Measurements from ENCODE around the gene CPOX. TPM values are rescaled to one million over a fixed set of nuclear protein-coding genes. Genes with fewer than 3 reads are reported as not detected.

The CPOX gene
- total RNA-seq, 2 experiments from 2014 or later: 40.5 to 45.3 TPM

DNA sequence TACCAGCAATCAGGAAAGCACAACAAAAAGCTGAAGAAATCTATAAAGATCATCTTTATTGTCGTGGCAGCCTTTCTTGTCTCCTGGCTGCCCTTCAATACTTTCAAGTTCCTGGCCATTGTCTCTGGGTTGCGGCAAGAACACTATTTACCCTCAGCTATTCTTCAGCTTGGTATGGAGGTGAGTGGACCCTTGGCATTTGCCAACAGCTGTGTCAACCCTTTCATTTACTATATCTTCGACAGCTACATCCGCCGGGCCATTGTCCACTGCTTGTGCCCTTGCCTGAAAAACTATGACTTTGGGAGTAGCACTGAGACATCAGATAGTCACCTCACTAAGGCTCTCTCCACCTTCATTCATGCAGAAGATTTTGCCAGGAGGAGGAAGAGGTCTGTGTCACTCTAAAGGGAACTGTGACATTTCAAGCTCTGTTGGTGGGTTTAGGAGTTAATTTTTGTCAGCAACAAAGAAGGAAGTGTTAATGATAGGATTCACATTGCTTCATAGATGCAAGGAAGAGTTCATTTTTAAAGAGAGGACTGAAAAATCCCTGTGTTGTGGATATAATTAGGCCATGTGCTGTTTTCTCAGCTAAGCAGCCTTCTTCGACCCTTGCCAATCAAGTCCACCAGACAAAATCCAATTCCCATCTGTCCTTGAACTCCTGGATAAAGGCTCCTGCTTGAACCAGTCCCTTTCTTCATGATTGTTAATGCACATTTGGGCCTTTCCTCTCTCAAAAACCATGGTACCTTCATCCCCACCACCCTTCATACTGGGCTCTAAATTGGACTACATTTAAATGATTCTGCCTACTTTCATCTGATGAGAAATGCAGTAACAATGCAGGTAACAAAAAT lies 60.5 kb downstream of the CPOX start:
- no peaks in the 10 kb centered on the region for H3K27me3 Mint-ChIP-seq
- ATAC-seq (no peak), DNase-seq (no peak)
- H3K4me3 Mint-ChIP-seq: peak overlapping the region; percentile 54
- CTCF ChIA-PET: interaction anchor here (0.7 to 1.9 kb wide), 7 partner anchors 7 to 63 kb away, joined by 3 to 7 read pairs (median 4); partner anchors contain the start of gene CLDND1
- POLR2A ChIA-PET: interaction anchor here (0.8 to 13.1 kb wide), 6 partner anchors 9 to 32 kb away, joined by 3 to 204 read pairs (median 5); partner anchors contain the start of gene CLDND1
- peaks cover 39% of the 10 kb centered on the region for H3K4me1 Mint-ChIP-seq (ENCODE audit: low read depth)
- no peak for TF ChIP-seq CTCF (IDR thresholded peaks at IDR 0.05)
- H3K27ac Mint-ChIP-seq: peak overlapping the region; percentile 76
- no peaks in the 10 kb centered on the region for H3K9me3 Mint-ChIP-seq
- intact Hi-C loops (cut with micrococcal nuclease): no loop called here
- H3K36me3 Mint-ChIP-seq (ENCODE audit: low read depth): peaks cover 31% of the 10 kb centered on the region

GRCh38 chr3:98532275-98532637 lies 61.2 kb downstream of the CPOX start:
- Mint-ChIP-seq H3K9me3 (no peaks in the 10 kb centered on the region), H3K4me1 (ENCODE audit: low read depth) (peaks cover 38% of the 10 kb centered on the region), H3K27ac (peak overlapping the region; percentile 76), H3K4me3 (peak overlapping the region; percentile 54), H3K36me3 (ENCODE audit: low read depth) (peaks cover 31% of the 10 kb centered on the region), H3K27me3 (no peaks in the 10 kb centered on the region)
- intact Hi-C loops (cut with micrococcal nuclease): no loop called here
- ATAC-seq: no peak
- no peak for TF ChIP-seq CTCF (IDR thresholded peaks at IDR 0.05)
- POLR2A ChIA-PET: interaction anchor here (0.8 to 13.1 kb wide), 6 partner anchors 9 to 33 kb away, joined by 3 to 204 read pairs (median 5); partner anchors contain the start of gene CLDND1
- CTCF ChIA-PET: interaction anchor here (0.9 to 1.6 kb wide), 4 partner anchors 9 to 42 kb away, joined by 3 to 7 read pairs (median 4); partner anchors contain the start of gene CLDND1
- no peak for DNase-seq

GRCh38 chr3:98531622-98532274 lies 61.7 kb downstream of the CPOX start, which contains the start of gene GPR15:
Gene GPR15 (plus strand): TSS chr3:98531978. CDS start chr3:98532034, 56 bp downstream.
- peaks cover 35% of the 10 kb centered on the region for H3K4me1 Mint-ChIP-seq (ENCODE audit: low read depth)
- ChIA-PET POLR2A (interaction anchor here (0.8 to 13.1 kb wide), 5 partner anchors 9 to 33 kb away, joined by 3 to 204 read pairs (median 5); partner anchors contain the start of gene CLDND1), CTCF (interaction anchor here (1.2 to 1.6 kb wide), 2 partner anchors 23 to 42 kb away, joined by 3 to 7 read pairs; no protein-coding TSS in a partner anchor)
- peak within 1 kb of the TSS; percentile 54 for H3K4me3 Mint-ChIP-seq
- H3K36me3 Mint-ChIP-seq (ENCODE audit: low read depth): peaks cover 31% of the 10 kb centered on the region
- ATAC-seq (no peak), DNase-seq (no peak)
- no peaks in the 10 kb centered on the region for H3K9me3 Mint-ChIP-seq
- no peaks in the 10 kb centered on the region for H3K27me3 Mint-ChIP-seq
- peak within 1 kb of the TSS; percentile 76 for H3K27ac Mint-ChIP-seq
- intact Hi-C loops (cut with micrococcal nuclease): no loop called here
- TF ChIP-seq CTCF (IDR thresholded peaks at IDR 0.05): no peak

DNA sequence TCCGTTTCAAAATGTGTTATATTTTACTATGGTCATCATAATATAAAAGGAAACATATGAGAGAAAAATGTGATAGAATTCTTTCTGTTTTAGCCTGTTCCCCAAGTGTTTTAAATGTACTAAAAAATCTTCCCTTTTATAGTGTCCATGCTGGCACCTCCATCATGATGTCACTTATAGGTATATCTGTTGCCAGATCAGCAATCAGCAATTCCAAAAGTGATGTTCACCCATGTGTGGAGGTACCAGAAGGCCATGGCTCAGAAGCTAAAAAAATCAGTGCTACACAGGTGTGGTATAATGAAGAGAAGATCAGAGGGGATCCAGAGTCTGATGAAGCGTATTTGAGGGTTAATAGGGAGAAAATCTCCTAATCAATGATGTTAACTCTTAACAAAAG lies 62.7 kb downstream of the CPOX start:
- DNase-seq (no peak), ATAC-seq (no peak)
- Mint-ChIP-seq H3K27me3 (no peaks in the 10 kb centered on the region), H3K4me3 (peak overlapping the region; percentile 11), H3K9me3 (no peaks in the 10 kb centered on the region), H3K36me3 (ENCODE audit: low read depth) (peaks cover 31% of the 10 kb centered on the region), H3K27ac (no peak overlapping the region), H3K4me1 (ENCODE audit: low read depth) (peaks cover 30% of the 10 kb centered on the region)
- ChIA-PET CTCF (no interaction called here), POLR2A (interaction anchor here (1.2 to 2.7 kb wide), 2 partner anchors 22 to 26 kb away, joined by 3 to 17 read pairs; no protein-coding TSS in a partner anchor)
- intact Hi-C loops (cut with micrococcal nuclease): no loop called here
- TF ChIP-seq CTCF (IDR thresholded peaks at IDR 0.05): no peak
